Loucy (cell line): ENCODE data around the gene RSF1.

ENCODE experiments used
- H2AFZ ChIP-seq: fragments of 200-600 bp; sonication (generic); 2 replicates; pipeline ENCODE4 v1.6.0; 2016; ENCODE audit warnings: antibody characterized with exemption, mild to moderate bottlenecking, low read length, moderate library complexity
- H3F3A ChIP-seq: fragments of 200-600 bp; 2 replicates; pipeline ENCODE4 v1.6.0; 2016; ENCODE audit warnings: antibody characterized with exemption, low read depth, mild to moderate bottlenecking
- H3K27me3 ChIP-seq: fragments of 200-600 bp; sonication (generic); 2 replicates; pipeline ENCODE4 v1.6.1; 2014; ENCODE audit warnings: low read length, mild to moderate bottlenecking; ENCODE audit not compliant: insufficient read depth, poor library complexity, severe bottlenecking
- H3K36me3 ChIP-seq: fragments of 200-600 bp; sonication (generic); 2 replicates; pipeline ENCODE4 v1.6.1; 2016; ENCODE audit warnings: low read length; ENCODE audit not compliant: insufficient read depth
- H3K4me1 ChIP-seq: fragments of 200-600 bp; sonication (generic); 2 replicates; pipeline ENCODE4 v1.5.1; 2014; ENCODE audit warnings: low read length, mild to moderate bottlenecking; ENCODE audit not compliant: insufficient read depth, poor library complexity, severe bottlenecking
- H3K4me2 ChIP-seq: fragments of 200-600 bp; sonication (generic); 2 replicates; pipeline ENCODE4 v1.6.0; 2014; ENCODE audit warnings: antibody characterized with exemption, low read length, low read depth, mild to moderate bottlenecking; ENCODE audit not compliant: poor library complexity, severe bottlenecking
- H3K4me3 ChIP-seq: fragments of 200-600 bp; sonication (generic); 2 replicates; pipeline ENCODE4 v1.5.1; 2014; ENCODE audit warnings: low read length, mild to moderate bottlenecking, mixed read lengths; ENCODE audit not compliant: poor library complexity, severe bottlenecking
- H3K79me2 ChIP-seq: fragments of 200-600 bp; sonication (generic); 2 replicates; pipeline ENCODE4 v1.6.1; 2014; ENCODE audit warnings: low read length; ENCODE audit not compliant: insufficient read depth
- H3K9ac ChIP-seq: fragments of 200-600 bp; sonication (generic); 2 replicates; pipeline ENCODE4 v1.6.0; 2014; ENCODE audit warnings: mild to moderate bottlenecking, low read depth, low read length, moderate library complexity; ENCODE audit not compliant: poor library complexity, severe bottlenecking
- H3K9me2 ChIP-seq: fragments of 200-600 bp; sonication (generic); replicated peaks from 2 replicates; pipeline ENCODE4 v1.6.1; 2016; ENCODE audit warnings: low read depth, low read length, mixed read lengths
- H3K9me3 ChIP-seq: fragments of 200-600 bp; sonication (generic); 2 replicates; pipeline ENCODE4 v1.6.1; 2014; ENCODE audit warnings: mild to moderate bottlenecking, antibody characterized with exemption, low read length, low read depth; ENCODE audit not compliant: insufficient read depth
- H4K20me1 ChIP-seq: fragments of 200-600 bp; sonication (generic); 2 replicates; pipeline ENCODE4 v1.6.0; 2014; ENCODE audit warnings: antibody characterized with exemption, low read length, mild to moderate bottlenecking; ENCODE audit not compliant: insufficient read depth, poor library complexity, severe bottlenecking
- CTCF ChIP-seq: fragments of 200-600 bp; sonication (generic); conservative IDR thresholded peaks from 2 replicates; pipeline ENCODE4 v1.5.1; 2014; ENCODE audit warnings: mild to moderate bottlenecking, antibody characterized with exemption, low read length
- EZH2phosphoT487 ChIP-seq: fragments of 200-600 bp; IDR thresholded peaks from 2 replicates; pipeline ENCODE4 v1.6.1; 2018; ENCODE audit warnings: antibody characterized with exemption, mild to moderate bottlenecking, moderate library complexity, borderline replicate concordance

RSF1 gene

GRCh38 chr11:77819921-77820564, 479 bp downstream of the RSF1 start:
- Histone ChIP-seq H3K9me2 (no peaks in the 10 kb centered on the region), H3K4me3 (peak overlapping the region; percentile 99), H3K9me3 (peaks cover under 1% of the 10 kb centered on the region; the same call in 1 of the 2 replicates), H3K79me2 (peaks cover 63% of the 10 kb centered on the region), H3K4me2 (peak overlapping the region; percentile 89), H3F3A (no peaks in the 10 kb centered on the region), H4K20me1 (peaks cover 50% of the 10 kb centered on the region), H3K4me1 (peaks cover 36% of the 10 kb centered on the region), H2AFZ (peak overlapping the region; percentile 77), H3K9ac (peak overlapping the region; percentile 91), H3K36me3 (no peaks in the 10 kb centered on the region), H3K27me3 (peaks cover 7% of the 10 kb centered on the region)
- TF ChIP-seq EZH2phosphoT487: no peak
- no peak for TF ChIP-seq CTCF

- Histone ChIP-seq H4K20me1 (peaks cover 56% of the 10 kb centered on the region), H3K4me3 (peak overlapping the region; percentile 99), H3F3A (no peaks in the 10 kb centered on the region), H3K9me2 (no peaks in the 10 kb centered on the region), H3K36me3 (no peaks in the 10 kb centered on the region), H3K27me3 (peaks cover 7% of the 10 kb centered on the region), H2AFZ (peak overlapping the region; percentile 77), H3K9ac (peak overlapping the region; percentile 91), H3K4me1 (peaks cover 36% of the 10 kb centered on the region), H3K9me3 (peaks cover 6% of the 10 kb centered on the region; the same call in 1 of the 2 replicates), H3K79me2 (peaks cover 69% of the 10 kb centered on the region), H3K4me2 (peak overlapping the region; percentile 89)
- no peak for TF ChIP-seq CTCF
- TF ChIP-seq EZH2phosphoT487: no peak
These were observed 1.1 kb downstream of the RSF1 start for GRCh38 chr11:77819411-77819920.

GRCh38 chr11:77815459-77815858, 5.1 kb downstream of the RSF1 start:
- Histone ChIP-seq H2AFZ (no peak overlapping the region), H3K4me1 (peaks cover 36% of the 10 kb centered on the region), H3K36me3 (peaks cover 24% of the 10 kb centered on the region; the same call in 1 of the 2 replicates), H3K9me3 (peaks cover 6% of the 10 kb centered on the region; the same call in 1 of the 2 replicates), H3K27me3 (peaks cover 7% of the 10 kb centered on the region), H3F3A (no peaks in the 10 kb centered on the region), H3K4me3 (peak overlapping the region; percentile 99), H3K9me2 (no peaks in the 10 kb centered on the region), H3K9ac (no peak overlapping the region), H4K20me1 (peaks cover 85% of the 10 kb centered on the region), H3K79me2 (peaks cover 99% of the 10 kb centered on the region), H3K4me2 (peak overlapping the region; percentile 89)
- TF ChIP-seq EZH2phosphoT487: no peak
- no peak for TF ChIP-seq CTCF
